ENCODE data around the gene EDC3.

DNA sequence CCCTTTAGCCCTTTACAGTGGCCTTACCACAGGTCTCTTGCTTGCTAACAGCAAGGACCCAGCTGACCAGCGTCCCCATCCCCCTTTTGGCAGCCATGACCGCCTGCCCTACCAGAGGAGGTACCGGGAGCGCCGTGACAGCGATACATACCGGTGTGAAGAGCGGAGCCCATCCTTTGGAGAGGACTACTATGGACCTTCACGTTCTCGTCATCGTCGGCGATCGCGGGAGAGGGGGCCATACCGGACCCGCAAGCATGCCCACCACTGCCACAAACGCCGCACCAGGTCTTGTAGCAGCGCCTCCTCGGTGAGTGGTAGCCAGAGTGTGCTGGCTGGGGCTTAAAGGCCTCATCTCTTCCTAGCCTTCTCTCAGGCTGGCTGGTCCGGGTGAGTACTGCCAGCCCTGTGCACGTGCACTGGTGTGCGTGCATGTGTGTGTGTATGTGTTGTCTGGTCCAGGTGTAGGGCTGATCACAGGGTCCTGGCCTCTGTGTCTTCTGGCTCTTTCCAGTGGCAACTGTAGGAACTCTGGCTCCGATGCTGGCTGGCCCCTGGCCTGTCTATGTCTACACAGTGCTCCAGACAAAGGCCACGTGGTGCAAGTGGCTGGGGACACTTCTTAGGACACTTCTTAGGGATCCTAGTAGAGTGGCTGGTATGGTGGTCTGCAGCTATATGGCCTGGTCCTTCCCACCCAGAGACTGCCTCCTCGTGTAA is 75.7 kb downstream of the EDC3 start:
- TF ChIP-seq POLR2A (IDR thresholded peaks at IDR 0.05): no peak
- TF ChIP-seq, protein P1, sequence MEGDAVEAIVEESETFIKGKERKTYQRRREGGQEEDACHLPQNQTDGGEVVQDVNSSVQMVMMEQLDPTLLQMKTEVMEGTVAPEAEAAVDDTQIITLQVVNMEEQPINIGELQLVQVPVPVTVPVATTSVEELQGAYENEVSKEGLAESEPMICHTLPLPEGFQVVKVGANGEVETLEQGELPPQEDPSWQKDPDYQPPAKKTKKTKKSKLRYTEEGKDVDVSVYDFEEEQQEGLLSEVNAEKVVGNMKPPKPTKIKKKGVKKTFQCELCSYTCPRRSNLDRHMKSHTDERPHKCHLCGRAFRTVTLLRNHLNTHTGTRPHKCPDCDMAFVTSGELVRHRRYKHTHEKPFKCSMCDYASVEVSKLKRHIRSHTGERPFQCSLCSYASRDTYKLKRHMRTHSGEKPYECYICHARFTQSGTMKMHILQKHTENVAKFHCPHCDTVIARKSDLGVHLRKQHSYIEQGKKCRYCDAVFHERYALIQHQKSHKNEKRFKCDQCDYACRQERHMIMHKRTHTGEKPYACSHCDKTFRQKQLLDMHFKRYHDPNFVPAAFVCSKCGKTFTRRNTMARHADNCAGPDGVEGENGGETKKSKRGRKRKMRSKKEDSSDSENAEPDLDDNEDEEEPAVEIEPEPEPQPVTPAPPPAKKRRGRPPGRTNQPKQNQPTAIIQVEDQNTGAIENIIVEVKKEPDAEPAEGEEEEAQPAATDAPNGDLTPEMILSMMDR (IDR thresholded peaks at IDR 0.05): no peak
- TF ChIP-seq EP300 (IDR thresholded peaks at IDR 0.05): no peak
